ENCODE measurements around the gene HEXIM2.
"Not testable (repeated sequence)": the region's sequence is repeated elsewhere in the genome, so short reads cannot be mapped to it uniquely, and the experiment has no call there.

HEXIM2 gene

GRCh38 chr17:45119964-45120363 lies 41.7 kb upstream of the HEXIM2 start:
- Histone ChIP-seq H3K4me3 (ENCODE audit: low read depth, low read length) (no peak overlapping the region), H3K36me3 (replicated peaks) (no peaks in the 10 kb centered on the region), H3K27ac (no peak overlapping the region), H3K27me3 (replicated peaks) (no peaks in the 10 kb centered on the region)
- in situ Hi-C loops (cut with HindIII; ENCODE audit: low pct_ligation_motif_present, low sequenced_read_pairs): no loop called here
- no peak for DNase-seq
- no peak for TF ChIP-seq CTCF (IDR thresholded peaks at IDR 0.05; ENCODE audit: low read depth, low read length, missing control alignments)

- Histone ChIP-seq H3K36me3 (replicated peaks) (no peaks in the 10 kb centered on the region), H3K27me3 (replicated peaks) (no peaks in the 10 kb centered on the region), H3K4me3 (ENCODE audit: low read depth, low read length) (no peak overlapping the region), H3K27ac (no peak overlapping the region)
- no peak for TF ChIP-seq CTCF (IDR thresholded peaks at IDR 0.05; ENCODE audit: low read depth, low read length, missing control alignments)
- DNase-seq: no peak
- in situ Hi-C loops (cut with HindIII; ENCODE audit: low pct_ligation_motif_present, low sequenced_read_pairs): no loop called here
These were observed 41.1 kb upstream of the HEXIM2 start for GRCh38 chr17:45120558-45120957.

GRCh38 chr17:45121055-45121454 lies 40.6 kb upstream of the HEXIM2 start:
- H3K4me3 ChIP-seq (ENCODE audit: low read depth, low read length): no peak overlapping the region
- no peaks in the 10 kb centered on the region for H3K36me3 ChIP-seq (replicated peaks)
- no peak for TF ChIP-seq CTCF (IDR thresholded peaks at IDR 0.05; ENCODE audit: low read depth, low read length, missing control alignments)
- no peak for DNase-seq
- in situ Hi-C loops (cut with HindIII; ENCODE audit: low pct_ligation_motif_present, low sequenced_read_pairs): no loop called here
- H3K27me3 ChIP-seq (replicated peaks): no peaks in the 10 kb centered on the region
- H3K27ac ChIP-seq: no peak overlapping the region

- Histone ChIP-seq H3K36me3 (replicated peaks) (no peaks in the 10 kb centered on the region), H3K27me3 (replicated peaks) (no peaks in the 10 kb centered on the region), H3K4me3 (ENCODE audit: low read depth, low read length) (no peak overlapping the region), H3K27ac (no peak overlapping the region)
- no peak for DNase-seq
- in situ Hi-C loops (cut with HindIII; ENCODE audit: low pct_ligation_motif_present, low sequenced_read_pairs): no loop called here
- TF ChIP-seq CTCF (IDR thresholded peaks at IDR 0.05; ENCODE audit: low read depth, low read length, missing control alignments): no peak
These were observed 38.5 kb upstream of the HEXIM2 start for GRCh38 chr17:45123076-45123770.

GRCh38 chr17:45123930-45124796 lies 37.5 kb upstream of the HEXIM2 start:
- DNase-seq: peak; percentile 86
- H3K4me3 ChIP-seq (ENCODE audit: low read depth, low read length): no peak overlapping the region
- TF ChIP-seq CTCF (IDR thresholded peaks at IDR 0.05; ENCODE audit: low read depth, low read length, missing control alignments): no peak
- no peaks in the 10 kb centered on the region for H3K36me3 ChIP-seq (replicated peaks)
- in situ Hi-C loops (cut with HindIII; ENCODE audit: low pct_ligation_motif_present, low sequenced_read_pairs): no loop called here
- no peaks in the 10 kb centered on the region for H3K27me3 ChIP-seq (replicated peaks)
- peak overlapping the region; percentile 13 for H3K27ac ChIP-seq

- H3K27ac ChIP-seq; H3K36me3 ChIP-seq (replicated peaks); H3K27me3 ChIP-seq (replicated peaks); in situ Hi-C loops (cut with HindIII; ENCODE audit: low pct_ligation_motif_present, low sequenced_read_pairs); H3K4me3 ChIP-seq (ENCODE audit: low read depth, low read length); DNase-seq: not testable (repeated sequence)
These were observed 36.9 kb upstream of the HEXIM2 start for GRCh38 chr17:45124797-45125122.

Data from brain microvascular endothelial cell (primary cell).